HG02885 (cell line): ENCODE data around the gene GUCA2A.

Source experiments
- ATAC-seq: cut with Tn5 transposase; IDR thresholded peaks from one replicate; pipeline ENCODE4 v1.9.1; 2021; ENCODE audit warnings: mild to moderate bottlenecking; ENCODE audit not compliant: unreplicated experiment, poor library complexity

Gene GUCA2A

GRCh38 chr1:42158189-42158588 is 6.4 kb downstream of the GUCA2A start:
- ATAC-seq, result no peak

DNA sequence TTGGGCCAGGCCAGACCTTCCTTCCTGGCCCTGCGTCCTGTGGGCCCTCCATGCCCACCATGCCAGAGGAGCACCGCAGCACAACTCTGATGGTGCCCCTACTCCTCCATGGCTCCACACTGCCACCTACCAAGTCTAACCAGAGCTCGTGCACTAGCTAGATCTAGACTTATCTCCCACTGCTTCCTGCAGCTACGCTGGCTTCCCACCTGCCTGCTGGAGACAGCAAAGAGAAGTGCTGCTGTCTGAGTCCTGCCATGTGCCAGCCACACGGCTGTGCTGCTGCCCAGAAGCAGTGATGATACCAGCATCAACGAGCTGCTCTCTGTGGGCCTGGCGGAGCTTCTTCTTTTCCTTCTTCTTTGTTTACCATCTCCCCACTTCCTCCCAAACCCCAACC is 6.9 kb downstream of the GUCA2A start:
- no peak for ATAC-seq

- no peak for ATAC-seq
Measured at GRCh38 chr1:42155362-42155761, 9.2 kb downstream of the GUCA2A start.

GRCh38 chr1:42154685-42155084 is 9.9 kb downstream of the GUCA2A start:
- ATAC-seq, result no peak

GRCh38 chr1:42153624-42154023 is 10.9 kb downstream of the GUCA2A start:
- no peak for ATAC-seq

DNA sequence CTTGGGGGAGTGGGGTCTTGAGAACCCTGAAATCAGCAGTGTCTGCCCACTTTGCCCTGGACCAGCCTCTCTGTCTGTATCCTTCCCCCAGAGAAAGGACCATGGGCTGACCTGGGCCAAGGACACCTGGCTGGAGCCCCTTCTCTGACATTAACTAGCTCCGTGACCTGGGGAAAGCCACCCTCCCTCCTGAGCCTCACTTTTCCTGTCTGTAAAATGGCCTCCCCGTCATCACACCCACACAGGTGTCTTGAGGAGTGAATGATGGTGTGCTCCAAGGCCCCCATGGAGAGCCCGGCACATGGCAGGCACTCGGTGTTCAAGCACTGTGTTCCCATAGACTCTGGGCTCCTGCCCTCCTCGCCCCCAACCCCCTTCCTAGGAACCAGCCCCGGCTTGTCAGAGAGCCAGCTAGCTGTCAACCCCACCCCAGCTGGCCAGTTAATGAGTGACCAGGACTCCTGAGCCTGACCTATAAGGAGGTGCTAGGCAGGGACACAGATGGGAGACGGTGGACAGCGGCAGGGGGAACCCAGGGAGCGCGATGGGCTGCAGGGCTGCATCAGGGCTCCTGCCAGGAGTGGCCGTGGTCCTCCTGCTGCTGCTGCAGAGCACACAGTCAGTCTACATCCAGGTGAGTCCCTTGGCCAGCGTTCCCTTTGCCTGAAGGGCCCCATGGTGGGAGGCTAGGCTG is 11.5 kb downstream of the GUCA2A start, which contains the start of gene GUCA2B:
Gene GUCA2B, plus strand, starts transcription at position 504 of the 694 bp plus-strand sequence. Its CDS starts 41 bp downstream, at position 545.
- ATAC-seq, result no peak

DNA sequence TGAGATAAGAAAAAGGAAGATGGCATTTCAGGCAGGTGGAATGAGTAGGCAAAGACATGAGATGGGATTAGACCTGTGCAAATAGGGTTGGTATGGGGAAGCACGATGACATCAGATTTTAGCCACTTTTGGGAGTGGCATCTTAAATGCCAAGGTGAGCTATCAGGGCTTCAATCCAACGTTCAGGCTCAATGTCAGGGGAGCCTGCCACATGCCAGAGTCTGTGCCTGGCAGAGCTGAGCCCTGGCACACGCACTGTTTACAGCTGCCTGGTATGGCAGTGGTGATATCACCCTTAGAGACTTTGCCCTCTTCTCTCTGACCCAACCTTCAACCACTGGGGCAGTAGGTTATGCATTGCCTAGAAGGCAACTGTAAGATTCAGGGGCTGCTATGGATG is 12.4 kb downstream of the GUCA2A start:
- ATAC-seq, result no peak

DNA sequence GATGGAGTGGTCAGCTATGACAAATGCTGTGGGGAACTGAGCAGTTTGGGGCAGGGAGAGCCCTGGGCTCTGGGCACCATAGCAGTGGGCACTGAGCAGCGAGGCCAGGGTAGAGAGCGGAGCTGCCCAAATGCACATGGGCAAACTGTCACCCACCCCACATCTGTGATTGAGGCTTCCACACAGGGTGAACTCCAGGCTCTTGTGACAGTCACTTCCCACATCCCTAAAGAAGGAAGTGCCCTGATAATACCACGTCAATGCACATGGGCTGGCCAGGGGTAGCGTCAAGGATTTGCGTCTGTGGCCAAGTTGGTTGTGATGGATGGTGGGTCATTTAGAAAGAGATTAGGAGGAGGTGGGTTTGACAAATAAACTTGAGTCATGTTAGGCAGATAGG is 13.9 kb downstream of the GUCA2A start:
- no peak for ATAC-seq

DNA sequence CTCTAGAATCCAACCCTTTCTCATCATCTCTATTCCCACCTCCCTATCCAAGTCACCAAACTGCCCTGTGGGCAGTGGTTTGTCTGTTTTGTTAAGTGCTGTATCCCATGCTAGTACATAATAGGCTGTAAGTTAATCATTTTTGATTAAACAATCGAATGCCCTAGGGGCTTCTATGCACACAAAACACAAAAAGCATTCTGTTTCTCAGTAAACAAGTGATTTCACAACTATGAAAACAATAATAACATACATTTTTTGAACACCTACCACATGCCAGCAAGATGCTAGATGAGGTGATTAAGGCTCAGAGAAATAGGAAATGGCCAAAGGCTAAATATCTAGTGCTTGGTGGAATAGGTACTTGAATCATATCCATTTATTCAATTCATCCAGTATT is 16.4 kb downstream of the GUCA2A start:
- no peak for ATAC-seq

GRCh38 chr1:42146626-42147320 is 17.8 kb downstream of the GUCA2A start:
- ATAC-seq, result no peak

GRCh38 chr1:42145764-42146625 is 18.6 kb downstream of the GUCA2A start:
- no peak for ATAC-seq

GRCh38 chr1:42145389-42145716 is 19.2 kb downstream of the GUCA2A start:
- ATAC-seq, result no peak

GRCh38 chr1:42144711-42145388 is 19.7 kb downstream of the GUCA2A start:
- no peak for ATAC-seq

DNA sequence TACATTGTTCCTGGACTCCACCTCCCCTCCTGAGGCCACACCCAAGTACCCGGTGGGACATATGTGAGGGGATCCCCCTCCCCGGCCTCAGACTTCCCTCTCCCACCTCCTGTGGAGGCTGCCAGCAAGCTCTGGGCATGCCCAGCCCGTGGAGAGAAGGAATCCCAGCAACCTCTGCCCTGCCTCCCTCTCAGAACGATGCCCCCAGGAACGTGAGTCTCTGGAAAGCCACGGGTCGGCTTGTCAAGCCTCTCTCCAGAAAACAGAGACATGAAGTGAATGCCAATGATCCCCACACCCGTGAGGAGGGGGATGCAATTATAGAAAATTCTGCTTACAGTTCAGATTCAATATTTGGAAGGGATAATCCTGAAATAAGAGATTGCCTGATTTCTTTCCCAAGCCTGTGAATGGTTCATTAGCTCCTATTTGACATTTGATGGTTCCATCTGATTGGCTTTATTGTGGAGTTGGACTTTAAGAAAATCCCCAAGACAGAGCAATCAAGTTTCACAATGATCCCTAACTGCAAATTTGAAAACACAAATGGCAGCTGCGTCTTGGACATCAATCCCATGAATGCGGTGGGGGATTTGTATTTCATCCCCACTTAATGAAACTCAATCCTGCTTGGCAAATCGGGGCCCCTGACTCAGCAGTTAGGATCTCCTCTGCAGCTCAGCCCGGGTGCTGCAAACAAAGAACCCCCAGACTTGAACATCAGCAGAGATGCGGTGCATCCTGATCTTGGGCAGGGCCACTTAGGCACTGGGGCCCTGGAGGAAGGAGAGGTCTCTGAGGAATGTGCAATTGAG is 20.4 kb downstream of the GUCA2A start:
- no peak for ATAC-seq

GRCh38 chr1:42142894-42143675 is 21.5 kb downstream of the GUCA2A start:
- ATAC-seq, result no peak

- no peak for ATAC-seq
Measured at GRCh38 chr1:42141978-42142377, 22.6 kb downstream of the GUCA2A start.

- no peak for ATAC-seq
Measured at GRCh38 chr1:42140191-42140590, 24.4 kb downstream of the GUCA2A start.

DNA sequence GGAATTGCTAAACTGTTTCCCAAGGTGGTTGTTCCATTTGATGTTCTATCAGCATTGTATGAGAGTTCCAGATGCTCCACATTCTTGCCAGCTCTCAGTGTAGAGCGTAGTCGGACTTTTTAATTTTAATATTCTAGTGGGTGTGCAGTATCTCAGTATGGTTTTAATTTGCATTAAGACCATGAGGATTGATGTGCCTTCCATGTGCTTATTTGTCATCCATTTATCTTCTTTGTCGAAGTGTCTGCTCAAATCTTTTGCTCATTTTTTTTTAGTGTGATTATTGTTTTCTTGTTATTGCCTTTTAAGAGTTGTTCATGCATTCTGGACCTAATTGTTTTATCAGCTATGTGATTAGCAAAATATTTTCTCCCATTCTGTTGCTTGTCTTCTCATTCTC is 25.1 kb downstream of the GUCA2A start:
- ATAC-seq, result no peak

DNA sequence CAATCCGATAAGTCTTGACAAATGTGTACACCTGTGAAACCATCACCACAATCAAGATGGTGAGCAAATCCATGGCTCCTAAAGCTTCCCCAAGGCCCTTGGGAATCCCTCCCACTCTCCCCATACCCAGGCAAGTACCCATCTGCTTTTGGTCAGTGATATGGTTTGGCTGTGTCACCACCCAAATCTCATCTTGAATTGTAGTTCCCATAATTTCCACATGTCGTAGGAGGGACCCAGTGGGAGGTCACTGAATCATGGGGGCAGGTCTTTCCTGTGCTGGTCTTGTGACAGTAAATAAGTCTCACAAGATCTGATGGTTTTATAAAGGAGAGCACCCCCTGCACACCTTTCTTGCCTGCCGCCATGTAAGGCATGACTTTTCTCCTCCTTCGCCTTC is 26.0 kb downstream of the GUCA2A start:
- ATAC-seq, result no peak
